Coronary artery (tissue), 2 donors: ENCODE measurements around the gene TKT.

Experiments
- DNase-seq: peaks from one replicate; pipeline ENCODE4 v3.0.0-alpha.2; 2017; ENCODE audit warnings: low spot score
- H3K27ac ChIP-seq, 2 donors: fragments of 200-600 bp; sonication (generic); one replicate each; pipeline ENCODE4 v1.5.1; 2016 to 2019
- H3K4me3 ChIP-seq: fragments of 200-600 bp; sonication (generic); 2 replicates; pipeline ENCODE4 v1.5.1; 2016; ENCODE audit warnings: mild to moderate bottlenecking, moderate library complexity
- TF ChIP-seq, protein P1 (sequence below): fragments of 200-600 bp; sonication (generic); IDR thresholded peaks from one replicate; pipeline ENCODE4 v1.5.1; 2019; ENCODE audit warnings: antibody characterized with exemption

Gene TKT

GRCh38 chr3:53248161-53248560, 7.7 kb downstream of the TKT start:
- TF ChIP-seq, protein P1, sequence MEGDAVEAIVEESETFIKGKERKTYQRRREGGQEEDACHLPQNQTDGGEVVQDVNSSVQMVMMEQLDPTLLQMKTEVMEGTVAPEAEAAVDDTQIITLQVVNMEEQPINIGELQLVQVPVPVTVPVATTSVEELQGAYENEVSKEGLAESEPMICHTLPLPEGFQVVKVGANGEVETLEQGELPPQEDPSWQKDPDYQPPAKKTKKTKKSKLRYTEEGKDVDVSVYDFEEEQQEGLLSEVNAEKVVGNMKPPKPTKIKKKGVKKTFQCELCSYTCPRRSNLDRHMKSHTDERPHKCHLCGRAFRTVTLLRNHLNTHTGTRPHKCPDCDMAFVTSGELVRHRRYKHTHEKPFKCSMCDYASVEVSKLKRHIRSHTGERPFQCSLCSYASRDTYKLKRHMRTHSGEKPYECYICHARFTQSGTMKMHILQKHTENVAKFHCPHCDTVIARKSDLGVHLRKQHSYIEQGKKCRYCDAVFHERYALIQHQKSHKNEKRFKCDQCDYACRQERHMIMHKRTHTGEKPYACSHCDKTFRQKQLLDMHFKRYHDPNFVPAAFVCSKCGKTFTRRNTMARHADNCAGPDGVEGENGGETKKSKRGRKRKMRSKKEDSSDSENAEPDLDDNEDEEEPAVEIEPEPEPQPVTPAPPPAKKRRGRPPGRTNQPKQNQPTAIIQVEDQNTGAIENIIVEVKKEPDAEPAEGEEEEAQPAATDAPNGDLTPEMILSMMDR: no peak
- Histone ChIP-seq H3K27ac (no peak overlapping the region), H3K4me3 (no peak overlapping the region)
- no peak for DNase-seq

- Histone ChIP-seq H3K27ac (no peak overlapping the region), H3K4me3 (no peak overlapping the region)
- no peak for DNase-seq
- TF ChIP-seq, protein P1: no peak
Measured at GRCh38 chr3:53247619-53248018, 8.2 kb downstream of the TKT start.

GRCh38 chr3:53244271-53244670, 11.6 kb downstream of the TKT start:
- no peak for DNase-seq
- no peak overlapping the region for H3K27ac ChIP-seq
- TF ChIP-seq, protein P1: no peak

DNA sequence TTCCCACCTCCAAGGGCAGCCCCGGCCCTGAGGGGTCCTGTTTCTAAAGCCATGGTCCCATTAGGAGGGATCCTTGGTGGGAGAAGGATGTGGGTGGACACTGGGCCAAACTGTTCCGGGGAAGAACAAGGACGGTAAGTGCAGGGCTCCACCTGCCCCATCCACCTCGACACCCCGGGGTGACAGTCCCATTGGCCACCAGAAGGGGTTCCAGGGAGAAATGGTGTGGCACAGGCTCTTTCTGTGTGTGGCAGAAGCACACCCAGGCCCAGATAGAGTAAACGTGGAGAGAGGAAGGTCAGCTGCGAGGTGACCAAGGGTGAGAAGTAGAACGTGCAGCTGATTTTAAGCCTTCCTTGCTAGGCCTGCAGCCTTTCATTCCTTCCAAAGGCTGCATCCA, 12.0 kb downstream of the TKT start:
- no peak overlapping the region for H3K27ac ChIP-seq
- DNase-seq: no peak
- H3K4me3 ChIP-seq: no peak overlapping the region
- TF ChIP-seq, protein P1: no peak

More at GRCh38 chr3:53244271-53244670, 11.6 kb downstream of the TKT start:
- H3K4me3 ChIP-seq: no peak overlapping the region

- TF ChIP-seq, protein P1: no peak
- H3K4me3 ChIP-seq: no peak overlapping the region
- no peak for DNase-seq
- H3K27ac ChIP-seq: no peak overlapping the region
Measured at GRCh38 chr3:53243165-53243564, 12.7 kb downstream of the TKT start.

- TF ChIP-seq, protein P1: no peak
- H3K4me3 ChIP-seq: no peak overlapping the region
- DNase-seq: no peak
- H3K27ac ChIP-seq: peak overlapping the region in 1 of 2 donors; percentile 3
Measured at GRCh38 chr3:53242642-53243041, 13.2 kb downstream of the TKT start.

GRCh38 chr3:53242155-53242554, 13.7 kb downstream of the TKT start:
- no peak for DNase-seq
- Histone ChIP-seq H3K4me3 (no peak overlapping the region), H3K27ac (peak overlapping the region in 1 of 2 donors; percentile 3)
- TF ChIP-seq, protein P1: no peak
